HCT116 (cell line): Measurements from ENCODE around the gene OR56A5.

Experiments used
- EGR1 ChIP-seq: IDR thresholded peaks from 2 replicates; pipeline ENCODE4 v1.6.1; 2012; ENCODE audit warnings: low read depth
- EZH2phosphoT487 ChIP-seq: fragments of 200-600 bp; IDR thresholded peaks from 2 replicates; pipeline ENCODE4 v1.6.1; 2018; ENCODE audit warnings: antibody characterized with exemption, borderline replicate concordance
- MAX ChIP-seq: IDR thresholded peaks from 2 replicates; pipeline ENCODE4 v1.6.1; 2012
- POLR2A ChIP-seq: IDR thresholded peaks from 2 replicates; pipeline ENCODE4 v1.7.0; 2011; ENCODE audit warnings: borderline replicate concordance; ENCODE audit not compliant: insufficient read depth, insufficient read length; ENCODE audit errors: extremely low read depth
- RAD21 ChIP-seq: IDR thresholded peaks from 2 replicates; pipeline ENCODE4 v1.6.1; 2012; ENCODE audit warnings: low read depth, mild to moderate bottlenecking
- TCF7L2 ChIP-seq: IDR thresholded peaks from 2 replicates; pipeline ENCODE4 v1.7.0; 2011; ENCODE audit warnings: borderline replicate concordance, inconsistent platforms; ENCODE audit not compliant: insufficient read depth, insufficient read length; ENCODE audit errors: extremely low read depth
- ZNF274 ChIP-seq: fragments of 200-500 bp; sonication (Bioruptor generic); IDR thresholded peaks from 2 replicates; pipeline ENCODE4 v1.6.1; 2014; ENCODE audit warnings: mild to moderate bottlenecking, low read depth, low read length, inconsistent platforms
- TF ChIP-seq, protein P1 (sequence below), 3 experiments: fragments of 200-600 bp in 1 of 3; sonication (generic) in 1 of 3; IDR thresholded peaks in 2 of 3; conservative IDR thresholded peaks in 1 of 3; 2 replicates each; pipeline ENCODE4 v1.5.1; 2012 to 2017; ENCODE audit warnings: low read depth in 2 of 3, low read length in 2 of 3, antibody characterized with exemption in 1 of 3, borderline replicate concordance in 1 of 3, control low read depth in 1 of 3, mild to moderate bottlenecking in 1 of 3, mixed read lengths in 1 of 3, mixed run types in 1 of 3, moderate library complexity in 1 of 3; ENCODE audit not compliant: insufficient read depth in 1 of 3

DNA sequence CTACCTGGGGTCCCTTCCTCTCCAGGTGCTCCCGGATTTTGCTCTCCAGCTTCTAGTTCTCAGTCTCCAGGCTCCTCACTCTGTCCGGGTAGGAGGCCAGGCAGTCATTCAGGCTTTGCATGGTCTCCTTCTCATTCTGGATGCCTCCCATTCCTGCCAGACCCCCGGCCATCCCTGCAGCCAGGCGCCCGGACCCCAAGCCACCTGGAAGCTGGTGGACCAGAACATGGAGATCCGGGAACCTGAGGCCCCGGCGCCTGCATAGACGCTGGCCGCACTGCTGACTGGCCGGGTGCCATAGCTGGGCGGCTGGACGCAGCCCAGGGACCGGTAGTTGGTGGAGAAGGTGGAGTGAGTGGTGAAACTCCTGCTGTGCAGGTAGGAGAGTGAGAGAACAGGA, 26.5 kb upstream of the OR56A5 start:
- TF ChIP-seq, protein P1, sequence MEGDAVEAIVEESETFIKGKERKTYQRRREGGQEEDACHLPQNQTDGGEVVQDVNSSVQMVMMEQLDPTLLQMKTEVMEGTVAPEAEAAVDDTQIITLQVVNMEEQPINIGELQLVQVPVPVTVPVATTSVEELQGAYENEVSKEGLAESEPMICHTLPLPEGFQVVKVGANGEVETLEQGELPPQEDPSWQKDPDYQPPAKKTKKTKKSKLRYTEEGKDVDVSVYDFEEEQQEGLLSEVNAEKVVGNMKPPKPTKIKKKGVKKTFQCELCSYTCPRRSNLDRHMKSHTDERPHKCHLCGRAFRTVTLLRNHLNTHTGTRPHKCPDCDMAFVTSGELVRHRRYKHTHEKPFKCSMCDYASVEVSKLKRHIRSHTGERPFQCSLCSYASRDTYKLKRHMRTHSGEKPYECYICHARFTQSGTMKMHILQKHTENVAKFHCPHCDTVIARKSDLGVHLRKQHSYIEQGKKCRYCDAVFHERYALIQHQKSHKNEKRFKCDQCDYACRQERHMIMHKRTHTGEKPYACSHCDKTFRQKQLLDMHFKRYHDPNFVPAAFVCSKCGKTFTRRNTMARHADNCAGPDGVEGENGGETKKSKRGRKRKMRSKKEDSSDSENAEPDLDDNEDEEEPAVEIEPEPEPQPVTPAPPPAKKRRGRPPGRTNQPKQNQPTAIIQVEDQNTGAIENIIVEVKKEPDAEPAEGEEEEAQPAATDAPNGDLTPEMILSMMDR (IDR thresholded peaks at IDR 0.05 in 2 of 3, conservative IDR thresholded peaks at IDR 0.05 in 1 of 3; ENCODE audit: borderline replicate concordance in 1 of 3, insufficient read depth in 1 of 3, low read depth in 2 of 3, low read length in 2 of 3): no peak
- TF ChIP-seq TCF7L2 (no peak), ZNF274 (no peak), RAD21 (no peak), POLR2A (no peak), EZH2phosphoT487 (no peak), EGR1 (no peak), MAX (no peak)
